ENCODE data around the gene WNT7B. TPM values are rescaled to one million over a fixed set of nuclear protein-coding genes. Genes with fewer than 3 reads are reported as not detected.

Gene WNT7B
- total RNA-seq, 1 experiment from 2014 or later = 0.57 TPM

- POLR2A ChIA-PET = no interaction called here
Measured at GRCh38 chr22:45980268-45980570, 3.3 kb upstream of the WNT7B start.

GRCh38 chr22:45978275-45978713 is 1.3 kb upstream of the WNT7B start:
- POLR2A ChIA-PET = no interaction called here
- no peak overlapping the region for H3K4me3 Mint-ChIP-seq (ENCODE audit: unreplicated experiment)
- Histone ChIP-seq H3K4me3 (ENCODE audit: low read depth, low read length) (peak overlapping the region; percentile 7; the same call in 1 of the 2 replicates), H3K9me3 (no peaks in the 10 kb centered on the region), H3K4me1 (peaks cover 29% of the 10 kb centered on the region), H3K36me3 (ENCODE audit: control insufficient read depth, insufficient read depth, low read length) (no peaks in the 10 kb centered on the region), H3K27me3 (replicated peaks; ENCODE audit: control insufficient read depth, insufficient read depth, low read length) (peaks cover 6% of the 10 kb centered on the region; the same call in 1 of the 2 replicates)
- no peak for DNase-seq
- intact Hi-C loops (cut with micrococcal nuclease; ENCODE audit: unreplicated experiment) = no loop called here
- BruUV-seq (replicated peaks) = no TSS peak
- CTCF ChIA-PET = interaction anchor here (0.6 kb wide), 1 partner anchor 36 kb away, joined by 5 read pairs; no protein-coding TSS in a partner anchor
- H3K9me3 Mint-ChIP-seq (ENCODE audit: unreplicated experiment) = no peaks in the 10 kb centered on the region
- H3K36me3 Mint-ChIP-seq (ENCODE audit: insufficient read depth, unreplicated experiment) = peaks cover 6% of the 10 kb centered on the region
- no peaks in the 10 kb centered on the region for H3K4me1 Mint-ChIP-seq (ENCODE audit: low read depth, unreplicated experiment)
- no peak overlapping the region for H3K27ac Mint-ChIP-seq (ENCODE audit: unreplicated experiment)
- H3K27me3 Mint-ChIP-seq (ENCODE audit: insufficient read depth, unreplicated experiment) = no peaks in the 10 kb centered on the region
- peak in 1 of 2 experiments; percentile 45 for TF ChIP-seq CTCF (IDR thresholded peaks at IDR 0.05; ENCODE audit: insufficient read depth in 1 of 2, low read depth in 1 of 2, low read length in 1 of 2, severe bottlenecking in 1 of 2, unreplicated experiment in 1 of 2)

More at GRCh38 chr22:45980268-45980570, 3.3 kb upstream of the WNT7B start:
- no peaks in the 10 kb centered on the region for H3K36me3 Mint-ChIP-seq (ENCODE audit: insufficient read depth, unreplicated experiment)
- peaks cover 5% of the 10 kb centered on the region; the same call in 1 of the 2 replicates for H3K27me3 ChIP-seq (replicated peaks; ENCODE audit: control insufficient read depth, insufficient read depth, low read length)
- no TSS peak for BruUV-seq (replicated peaks)
- H3K4me3 ChIP-seq (ENCODE audit: low read depth, low read length) = no peak overlapping the region
- H3K9me3 ChIP-seq = no peaks in the 10 kb centered on the region
- DNase-seq = no peak
- peaks cover 19% of the 10 kb centered on the region for H3K4me1 ChIP-seq
- no peak for TF ChIP-seq CTCF (IDR thresholded peaks at IDR 0.05; ENCODE audit: insufficient read depth in 1 of 2, low read depth in 1 of 2, low read length in 1 of 2, severe bottlenecking in 1 of 2, unreplicated experiment in 1 of 2)
- intact Hi-C loops (cut with micrococcal nuclease; ENCODE audit: unreplicated experiment) = no loop called here
- H3K27me3 Mint-ChIP-seq (ENCODE audit: insufficient read depth, unreplicated experiment) = no peaks in the 10 kb centered on the region
- no peaks in the 10 kb centered on the region for H3K4me1 Mint-ChIP-seq (ENCODE audit: low read depth, unreplicated experiment)
- CTCF ChIA-PET = no interaction called here
- H3K4me3 Mint-ChIP-seq (ENCODE audit: unreplicated experiment) = no peak overlapping the region
- no peak overlapping the region for H3K27ac Mint-ChIP-seq (ENCODE audit: unreplicated experiment)
- H3K36me3 ChIP-seq (ENCODE audit: control insufficient read depth, insufficient read depth, low read length) = no peaks in the 10 kb centered on the region
- no peaks in the 10 kb centered on the region for H3K9me3 Mint-ChIP-seq (ENCODE audit: unreplicated experiment)

- no peak overlapping the region for H3K4me3 Mint-ChIP-seq (ENCODE audit: unreplicated experiment)
- peaks cover 6% of the 10 kb centered on the region; the same call in 1 of the 2 replicates for H3K27me3 ChIP-seq (replicated peaks; ENCODE audit: control insufficient read depth, insufficient read depth, low read length)
- POLR2A ChIA-PET = interaction anchor here (0.8 kb wide), 1 partner anchor 306 kb away, joined by 3 read pairs; the partner anchor contains the start of gene ATXN10
Measured at GRCh38 chr22:45977551-45978274, 751 bp upstream of the WNT7B start.

More at GRCh38 chr22:45977551-45978274, 751 bp upstream of the WNT7B start:
- peaks cover 6% of the 10 kb centered on the region for H3K36me3 Mint-ChIP-seq (ENCODE audit: insufficient read depth, unreplicated experiment)
- H3K36me3 ChIP-seq (ENCODE audit: control insufficient read depth, insufficient read depth, low read length) = no peaks in the 10 kb centered on the region
- peaks cover 29% of the 10 kb centered on the region for H3K4me1 ChIP-seq
- no TSS peak for BruUV-seq (replicated peaks)
- H3K27me3 Mint-ChIP-seq (ENCODE audit: insufficient read depth, unreplicated experiment) = peaks cover 3% of the 10 kb centered on the region
- DNase-seq = no peak
- TF ChIP-seq CTCF (IDR thresholded peaks at IDR 0.05; ENCODE audit: insufficient read depth in 1 of 2, low read depth in 1 of 2, low read length in 1 of 2, severe bottlenecking in 1 of 2, unreplicated experiment in 1 of 2) = no peak
- intact Hi-C loops (cut with micrococcal nuclease; ENCODE audit: unreplicated experiment) = no loop called here
- H3K4me1 Mint-ChIP-seq (ENCODE audit: low read depth, unreplicated experiment) = no peaks in the 10 kb centered on the region
- no peaks in the 10 kb centered on the region for H3K9me3 Mint-ChIP-seq (ENCODE audit: unreplicated experiment)
- no peak overlapping the region for H3K27ac Mint-ChIP-seq (ENCODE audit: unreplicated experiment)
- no peak overlapping the region; the same call in 1 of the 2 replicates for H3K4me3 ChIP-seq (ENCODE audit: low read depth, low read length)
- CTCF ChIA-PET = interaction anchor here (0.6 kb wide), 2 partner anchors 36 to 673 kb away, joined by 3 to 5 read pairs; no protein-coding TSS in a partner anchor
- H3K9me3 ChIP-seq = no peaks in the 10 kb centered on the region

All from Caco-2 (cell line).